ENCODE results near the gene HMGXB4.

Gene HMGXB4

GRCh38 chr22:35319244-35319985, 62.1 kb downstream of the HMGXB4 start:
- no peak for TF ChIP-seq CTCF (IDR thresholded peaks at IDR 0.05; ENCODE audit: low read length)
- no peak for TF ChIP-seq EZH2 (optimal IDR thresholded peaks at IDR 0.05; ENCODE audit: low read depth, low read length)
- TF ChIP-seq EZH2phosphoT487 (IDR thresholded peaks at IDR 0.05; ENCODE audit: low read length): no peak
- Histone ChIP-seq H3K9me2 (replicated peaks; ENCODE audit: insufficient read depth, low read length) (no peaks in the 10 kb centered on the region), H3K9me3 (replicated peaks; ENCODE audit: insufficient read depth, low read length) (no peaks in the 10 kb centered on the region), H4K20me1 (ENCODE audit: insufficient read depth, low read length) (no peaks in the 10 kb centered on the region), H3K27me3 (replicated peaks; ENCODE audit: insufficient read depth, low read length) (no peaks in the 10 kb centered on the region), H3F3A (ENCODE audit: insufficient read depth, low read length) (no peaks in the 10 kb centered on the region), H3K4me3 (ENCODE audit: low read length) (no peak overlapping the region), H3K79me2 (ENCODE audit: low read length) (peaks cover 18% of the 10 kb centered on the region), H2AFZ (ENCODE audit: low read length) (no peak overlapping the region), H3K27ac (ENCODE audit: low read length) (no peak overlapping the region), H3K4me1 (ENCODE audit: low read length) (no peaks in the 10 kb centered on the region), H3K9ac (ENCODE audit: low read length) (no peak overlapping the region), H3K4me2 (ENCODE audit: low read depth, low read length) (no peak overlapping the region), H3K36me3 (replicated peaks; ENCODE audit: insufficient read depth, low read length) (no peaks in the 10 kb centered on the region)
- DNase-seq: no peak

DNA sequence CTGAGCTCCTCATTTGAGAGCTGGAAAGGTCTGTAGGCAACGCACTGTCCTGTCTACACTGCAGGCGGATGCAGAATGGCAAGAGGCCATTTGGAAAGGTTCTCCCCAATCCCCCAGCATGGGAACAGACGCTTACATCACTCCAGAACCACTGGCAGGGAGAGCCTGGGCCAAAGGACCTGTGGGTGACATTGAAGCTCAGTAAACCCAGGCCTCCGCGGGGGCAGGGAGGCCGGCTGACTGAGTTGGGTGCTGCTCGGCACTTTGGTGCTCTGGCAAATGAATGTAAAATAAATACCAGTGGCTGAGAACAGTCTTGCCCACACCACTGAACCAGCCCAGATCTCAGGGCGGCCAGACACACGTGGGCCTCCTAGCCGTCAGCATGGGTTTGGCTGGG, 64.8 kb downstream of the HMGXB4 start:
- no peak for TF ChIP-seq EZH2phosphoT487 (IDR thresholded peaks at IDR 0.05; ENCODE audit: low read length)
- no peak for TF ChIP-seq EZH2 (optimal IDR thresholded peaks at IDR 0.05; ENCODE audit: low read depth, low read length)
- no peak for TF ChIP-seq CTCF (IDR thresholded peaks at IDR 0.05; ENCODE audit: low read length)
- DNase-seq: no peak
- H3K9me2 ChIP-seq (replicated peaks; ENCODE audit: insufficient read depth, low read length): no peaks in the 10 kb centered on the region
- no peaks in the 10 kb centered on the region for H3K27me3 ChIP-seq (replicated peaks; ENCODE audit: insufficient read depth, low read length)
- H3K4me3 ChIP-seq (ENCODE audit: low read length): no peak overlapping the region
- H3K36me3 ChIP-seq (replicated peaks; ENCODE audit: insufficient read depth, low read length): no peaks in the 10 kb centered on the region
- H4K20me1 ChIP-seq (ENCODE audit: insufficient read depth, low read length): no peaks in the 10 kb centered on the region
- H3K27ac ChIP-seq (ENCODE audit: low read length): no peak overlapping the region
- no peak overlapping the region for H3K9ac ChIP-seq (ENCODE audit: low read length)
- H3F3A ChIP-seq (ENCODE audit: insufficient read depth, low read length): no peaks in the 10 kb centered on the region
- no peaks in the 10 kb centered on the region for H3K79me2 ChIP-seq (ENCODE audit: low read length)
- H2AFZ ChIP-seq (ENCODE audit: low read length): no peak overlapping the region
- H3K4me2 ChIP-seq (ENCODE audit: low read depth, low read length): no peak overlapping the region
- H3K9me3 ChIP-seq (replicated peaks; ENCODE audit: insufficient read depth, low read length): no peaks in the 10 kb centered on the region
- H3K4me1 ChIP-seq (ENCODE audit: low read length): no peaks in the 10 kb centered on the region

- TF ChIP-seq EZH2phosphoT487 (IDR thresholded peaks at IDR 0.05; ENCODE audit: low read length) (no peak), EZH2 (optimal IDR thresholded peaks at IDR 0.05; ENCODE audit: low read depth, low read length) (no peak), CTCF (IDR thresholded peaks at IDR 0.05; ENCODE audit: low read length) (no peak)
- Histone ChIP-seq H3K4me1 (ENCODE audit: low read length) (no peaks in the 10 kb centered on the region), H3K79me2 (ENCODE audit: low read length) (no peaks in the 10 kb centered on the region), H3K9me2 (replicated peaks; ENCODE audit: insufficient read depth, low read length) (no peaks in the 10 kb centered on the region), H3K9me3 (replicated peaks; ENCODE audit: insufficient read depth, low read length) (no peaks in the 10 kb centered on the region), H3F3A (ENCODE audit: insufficient read depth, low read length) (no peaks in the 10 kb centered on the region), H4K20me1 (ENCODE audit: insufficient read depth, low read length) (no peaks in the 10 kb centered on the region), H3K27ac (ENCODE audit: low read length) (no peak overlapping the region), H3K4me3 (ENCODE audit: low read length) (no peak overlapping the region), H2AFZ (ENCODE audit: low read length) (no peak overlapping the region), H3K4me2 (ENCODE audit: low read depth, low read length) (no peak overlapping the region), H3K36me3 (replicated peaks; ENCODE audit: insufficient read depth, low read length) (no peaks in the 10 kb centered on the region), H3K27me3 (replicated peaks; ENCODE audit: insufficient read depth, low read length) (no peaks in the 10 kb centered on the region), H3K9ac (ENCODE audit: low read length) (no peak overlapping the region)
- DNase-seq: no peak
These were observed 65.6 kb downstream of the HMGXB4 start for GRCh38 chr22:35322893-35323292.

All from MM.1S (cell line).